ENCODE measurements around the gene ELK3.

GRCh38 chr12:96257550-96258103, 63.5 kb downstream of the ELK3 start:
- TF ChIP-seq CTCF (IDR thresholded peaks at IDR 0.05; ENCODE audit: insufficient read depth, low read length, poor library complexity, severe bottlenecking) = no peak
- TF ChIP-seq EZH2phosphoT487 (conservative IDR thresholded peaks at IDR 0.05; ENCODE audit: low read length) = no peak
